Sciatic nerve (tissue), 2 donors: ENCODE measurements around the gene CFAP206. TPM values are rescaled to one million over a fixed set of nuclear protein-coding genes. Genes with fewer than 3 reads are reported as not detected.
"Not testable (repeated sequence)": the region's sequence is repeated elsewhere in the genome, so short reads cannot be mapped to it uniquely, and the experiment has no call there.

Source experiments
- ATAC-seq: fragments of 200-7000 bp; cut with Tn5 transposase; one replicate; pipeline ENCODE4 v1.9.1; 2020; ENCODE audit warnings: mild to moderate bottlenecking, moderate library complexity
- DNase-seq: peaks from one replicate; pipeline ENCODE4 v3.0.0-alpha.2; 2020; ENCODE audit warnings: low spot score
- intact Hi-C: fragments of 100-400 bp; cut with DNase I; formaldehyde crosslinking; loops from one replicate; pipeline ENCODE4 v1.14.2; 2022
- total RNA-seq: library from RNA; stranded (reverse); fragmentation: NEBNext Ultra II Directional; extraction: Animal tissue kit (Norgen Biotek cat#: 25700); gene quantifications from one replicate; pipeline ENCODE4 v1.2.1, GENCODE V29; 2021
- donor health status: DM: no; HTN: no; CAD: no.
- donor health status: DM: no; HTN: no; CAD: no.

CFAP206 gene
- total RNA-seq, 1 donor from 2014 or later = 0.40 TPM

DNA sequence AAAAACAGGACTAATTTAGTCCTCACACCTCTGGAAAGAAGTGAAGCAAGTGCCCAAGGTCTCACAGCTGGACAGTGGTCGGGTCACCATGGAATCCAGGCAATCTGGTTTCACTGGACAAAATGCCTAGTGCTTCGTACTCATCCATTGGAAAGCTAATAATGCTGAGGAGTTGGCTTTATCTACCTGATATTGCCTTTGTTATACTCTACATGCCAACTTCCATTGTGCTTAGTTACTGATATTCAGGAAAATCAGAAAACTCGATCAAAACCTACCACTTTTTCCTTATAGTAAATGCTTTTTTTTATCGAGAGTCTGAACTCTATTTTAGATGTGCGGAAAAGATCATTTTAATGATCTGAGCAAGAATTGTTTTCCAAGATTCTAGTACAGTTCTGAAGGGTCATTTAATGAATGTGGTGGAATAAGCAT lies 966 bp downstream of the CFAP206 start:
- ATAC-seq = no peak
- no peak for DNase-seq
- intact Hi-C loops = no loop called here

DNA sequence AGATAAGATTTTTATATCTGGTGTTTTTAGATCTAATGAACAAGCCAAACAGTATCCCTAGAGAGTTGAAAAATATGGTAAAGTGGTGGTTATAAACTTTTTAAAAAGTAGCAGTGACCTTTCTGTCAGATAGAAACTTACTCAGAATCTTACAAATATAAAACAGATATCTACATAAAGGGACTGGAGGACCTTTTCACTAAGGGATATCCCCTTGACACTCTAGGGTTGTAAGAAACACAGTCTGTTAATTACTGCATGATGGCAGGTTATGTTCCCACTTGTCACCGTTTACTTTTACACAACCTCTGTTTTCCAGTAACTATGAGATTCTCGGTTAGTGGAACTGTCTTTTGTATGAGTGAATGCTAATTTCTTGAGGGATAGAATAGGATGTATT lies 11.5 kb downstream of the CFAP206 start:
- ATAC-seq (no peak), DNase-seq (no peak)
- intact Hi-C loops = no loop called here

DNA sequence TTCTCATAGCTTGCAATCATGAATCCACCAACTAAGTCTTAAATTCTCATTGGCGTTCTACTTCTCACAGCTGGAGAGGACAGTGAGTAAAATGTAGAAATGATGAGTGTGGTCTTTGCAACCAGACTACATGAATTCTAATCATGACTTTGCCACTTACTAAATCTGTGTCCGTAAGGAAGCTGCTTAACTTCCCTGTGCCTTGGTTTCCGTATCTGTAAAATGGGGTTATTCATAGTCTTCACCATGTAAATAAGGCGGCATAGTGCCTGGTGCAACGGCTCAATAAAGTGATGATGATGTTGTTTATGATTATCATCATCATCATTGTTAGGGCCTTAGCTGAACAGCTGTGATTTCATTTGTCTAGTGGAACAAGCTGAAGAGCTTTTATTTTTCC lies 12.6 kb downstream of the CFAP206 start:
- no peak for ATAC-seq
- DNase-seq = no peak
- intact Hi-C loops = no loop called here

DNA sequence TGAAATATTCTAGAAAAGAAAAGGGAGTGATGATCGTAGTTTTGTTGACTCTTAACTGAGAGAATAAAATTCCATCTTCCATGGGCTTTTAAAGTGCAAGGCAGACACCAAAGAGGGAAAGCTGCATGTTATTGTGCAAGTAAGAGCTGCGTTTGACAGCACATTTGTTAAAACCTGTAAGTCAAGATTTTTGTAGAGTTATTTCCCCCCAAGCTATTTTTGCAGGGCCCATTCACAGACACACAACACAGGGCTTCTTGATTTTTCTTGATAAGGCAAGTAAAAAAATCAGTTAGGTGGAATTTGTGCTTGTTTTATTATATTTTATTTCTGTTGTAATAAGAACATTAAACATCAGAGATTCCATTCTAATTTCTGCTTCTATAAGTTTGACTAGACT lies 13.8 kb downstream of the CFAP206 start:
- intact Hi-C loops = no loop called here
- ATAC-seq (no peak), DNase-seq (no peak)

DNA sequence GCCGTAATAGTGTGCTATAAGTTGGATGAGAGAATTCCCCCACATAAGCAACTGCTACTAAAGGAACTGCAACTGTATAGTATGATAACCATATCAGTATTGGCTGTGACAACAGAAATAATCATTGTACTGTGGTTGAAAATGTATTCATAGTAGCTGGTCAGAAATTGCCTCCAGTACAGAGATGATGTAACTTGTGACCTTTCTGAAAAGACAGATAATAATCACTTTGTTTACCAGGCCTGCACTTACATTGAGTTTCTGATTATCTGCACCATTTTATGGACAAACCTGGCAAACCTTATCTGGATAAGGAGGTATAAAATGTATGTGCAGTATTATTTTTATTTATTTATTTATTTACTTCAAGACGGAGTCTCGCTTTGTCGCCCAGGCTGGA lies 19.0 kb downstream of the CFAP206 start:
- intact Hi-C loops = no loop called here
- no peak for DNase-seq
- no peak for ATAC-seq

DNA sequence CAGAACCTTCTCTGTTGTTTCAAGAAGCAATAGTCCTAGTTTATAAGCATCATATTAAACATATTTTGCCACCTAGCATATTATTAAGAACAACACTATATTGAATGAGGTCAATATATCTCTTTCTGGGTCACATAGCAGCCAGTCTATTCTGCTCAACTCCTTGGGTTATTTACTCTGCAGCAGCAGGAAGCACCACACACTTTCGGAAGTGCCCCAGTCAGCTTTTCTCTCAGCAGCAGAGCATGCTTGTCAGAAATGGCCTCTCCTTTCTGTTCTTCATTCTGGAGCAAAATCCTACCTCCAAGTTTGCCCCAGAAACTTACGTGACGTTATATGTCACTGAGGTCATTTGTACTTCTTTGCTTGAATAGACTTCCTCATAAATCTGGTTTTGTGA lies 22.7 kb downstream of the CFAP206 start:
- intact Hi-C loops = no loop called here
- no peak for ATAC-seq
- no peak for DNase-seq

DNA sequence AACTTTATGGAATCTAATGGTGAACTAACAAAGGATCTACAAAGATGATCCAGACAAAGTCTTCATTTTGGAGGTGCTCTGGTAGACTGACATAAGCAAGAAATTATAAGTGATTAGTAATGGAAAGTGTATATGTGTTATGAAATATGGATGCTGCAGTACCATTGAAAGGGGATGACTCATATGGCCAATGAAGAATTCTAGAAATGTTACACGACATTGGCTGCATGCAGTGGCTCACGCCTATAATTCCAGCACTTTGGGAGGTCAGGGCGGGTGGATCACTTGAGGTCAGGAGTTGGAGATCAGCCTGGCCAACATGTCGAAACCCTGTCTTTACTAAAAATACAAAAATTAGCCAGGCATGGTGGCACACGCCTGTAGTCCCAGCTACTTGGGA lies 23.5 kb downstream of the CFAP206 start:
- DNase-seq (no peak), ATAC-seq (no peak)
- intact Hi-C loops = no loop called here

DNA sequence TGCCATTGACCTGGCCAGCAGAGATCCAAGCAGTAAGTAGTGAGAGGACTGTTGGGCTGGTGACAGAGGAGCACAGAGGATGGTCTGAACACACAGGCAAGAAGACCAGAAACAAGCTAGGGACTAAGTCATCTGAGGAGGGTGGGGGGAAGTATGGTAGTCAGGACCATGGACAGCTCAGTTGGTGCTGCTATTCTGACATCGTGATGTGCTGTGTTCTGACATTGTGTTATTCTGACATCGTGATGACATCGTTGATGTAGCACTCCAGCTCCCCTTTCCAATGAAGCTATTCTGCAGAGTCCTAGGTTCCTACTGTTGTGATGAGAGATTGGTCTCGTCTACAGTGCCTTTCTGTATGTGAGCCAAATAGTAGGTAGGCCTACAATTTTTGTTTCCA lies 28.7 kb downstream of the CFAP206 start:
- ATAC-seq = no peak
- intact Hi-C loops = no loop called here

DNA sequence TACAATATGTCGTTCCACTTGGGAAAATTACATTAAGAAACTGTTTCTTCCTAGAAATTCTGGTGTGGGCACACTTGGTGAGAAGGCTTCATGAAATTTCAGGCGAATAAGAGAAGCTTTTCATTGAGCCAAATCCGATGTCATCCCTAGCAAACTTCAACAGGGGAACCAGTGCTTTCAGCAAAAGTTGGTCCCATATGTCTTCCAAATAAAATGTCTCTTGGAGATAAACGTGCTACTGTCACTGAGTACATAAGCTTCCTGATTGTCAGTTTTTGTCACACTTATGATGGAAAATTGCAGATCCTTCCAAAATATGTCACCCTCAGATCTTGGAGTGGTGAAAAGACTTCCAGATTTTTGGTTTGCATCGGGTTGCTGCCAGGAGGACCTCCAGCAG lies 33.9 kb downstream of the CFAP206 start:
- no peak for ATAC-seq
- intact Hi-C loops = no loop called here
- DNase-seq = no peak

More for the DNA sequence above, 28.7 kb downstream of the CFAP206 start:
- DNase-seq = no peak

DNA sequence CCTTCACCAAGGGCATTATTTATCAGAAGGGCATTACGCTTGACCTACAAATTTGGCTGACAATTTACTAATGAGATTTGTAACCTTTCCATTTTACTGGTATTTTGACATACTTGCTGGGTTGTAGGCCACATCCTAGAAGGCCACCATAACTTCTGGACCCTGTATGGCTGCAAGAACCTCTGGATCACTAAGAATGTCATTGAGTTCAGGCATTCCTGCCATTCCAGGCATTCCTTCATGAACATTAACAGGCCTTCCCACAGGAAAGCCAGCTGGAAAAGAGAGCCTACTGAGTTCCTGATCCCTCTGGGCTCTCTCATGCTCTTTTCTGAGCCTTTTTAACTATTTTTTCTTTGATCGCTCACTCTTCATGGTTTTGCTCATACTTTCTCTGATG lies 36.6 kb downstream of the CFAP206 start:
- intact Hi-C loops = no loop called here
- ATAC-seq = no peak
- DNase-seq = no peak

DNA sequence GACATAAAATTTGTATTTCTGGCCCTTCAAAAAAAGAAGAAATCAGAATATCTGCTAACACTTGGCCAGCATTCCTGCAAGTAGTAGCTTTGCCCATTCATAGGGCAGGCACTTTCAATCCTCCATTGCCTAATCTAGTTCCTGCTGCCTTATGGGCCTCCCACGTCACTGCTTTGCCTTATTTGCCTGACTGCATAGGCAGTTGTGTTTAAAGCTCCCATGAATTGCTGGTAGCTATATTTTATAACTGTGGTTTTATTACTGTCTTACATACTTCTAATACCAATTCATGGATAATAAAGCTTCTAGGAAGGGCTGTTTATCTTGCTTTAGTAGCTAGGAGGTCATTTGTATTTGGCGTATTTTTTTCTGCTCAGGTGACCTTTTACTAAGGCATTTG lies 57.3 kb downstream of the CFAP206 start:
- no peak for ATAC-seq
- no peak for DNase-seq
- intact Hi-C loops = no loop called here

DNA sequence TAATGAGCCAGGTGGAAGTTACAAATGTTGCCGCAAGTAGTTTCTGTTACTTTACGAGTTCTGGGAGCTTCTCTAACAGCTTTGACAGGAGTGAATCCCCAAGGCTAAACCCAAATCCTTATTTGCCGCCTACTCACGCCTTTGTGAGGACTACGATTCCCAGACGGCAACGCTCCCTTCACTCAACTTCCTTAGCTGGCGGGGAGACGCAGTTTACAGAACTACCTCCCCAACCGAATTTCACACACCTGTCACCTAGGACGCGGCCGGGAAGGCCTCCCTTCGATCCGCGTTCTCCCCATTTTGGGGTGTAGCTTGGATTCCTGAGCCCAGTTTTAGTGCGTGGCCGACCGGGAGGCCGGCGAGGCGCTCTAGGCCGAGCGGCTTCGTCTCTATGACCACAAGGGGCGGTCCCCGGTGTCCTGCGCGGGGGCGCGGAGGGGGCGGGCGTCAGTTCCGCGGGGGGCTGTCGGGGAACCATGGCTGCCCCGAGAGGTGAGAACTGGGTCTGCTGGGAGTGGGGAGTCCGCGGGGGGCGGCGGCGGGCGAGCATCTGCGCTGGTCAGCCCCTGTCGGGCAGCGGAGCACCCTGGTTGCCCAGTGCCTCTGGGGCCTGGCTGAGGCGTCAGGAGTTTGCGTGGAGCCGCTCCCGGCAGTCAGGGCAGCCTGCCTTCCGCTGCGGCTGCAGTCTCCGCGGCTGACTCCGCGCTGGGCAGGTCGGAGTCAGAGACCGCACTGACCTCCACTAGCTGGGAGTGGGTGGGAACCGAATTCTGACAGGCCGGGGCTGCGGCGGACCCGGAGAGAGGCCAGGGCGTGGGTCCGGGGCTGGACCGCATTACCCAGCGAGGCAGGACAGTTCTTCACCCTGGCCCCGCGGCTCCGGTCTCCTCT lies 65.0 kb downstream of the CFAP206 start, which contains the start of gene SLC35A1:
TSS of gene SLC35A1 (plus strand) at position 450 of the 894 bp plus-strand sequence. CDS start at position 480, 30 bp downstream.
- ATAC-seq (peak; percentile 99), DNase-seq (peak; percentile 92)
- intact Hi-C loops = no loop called here

DNA sequence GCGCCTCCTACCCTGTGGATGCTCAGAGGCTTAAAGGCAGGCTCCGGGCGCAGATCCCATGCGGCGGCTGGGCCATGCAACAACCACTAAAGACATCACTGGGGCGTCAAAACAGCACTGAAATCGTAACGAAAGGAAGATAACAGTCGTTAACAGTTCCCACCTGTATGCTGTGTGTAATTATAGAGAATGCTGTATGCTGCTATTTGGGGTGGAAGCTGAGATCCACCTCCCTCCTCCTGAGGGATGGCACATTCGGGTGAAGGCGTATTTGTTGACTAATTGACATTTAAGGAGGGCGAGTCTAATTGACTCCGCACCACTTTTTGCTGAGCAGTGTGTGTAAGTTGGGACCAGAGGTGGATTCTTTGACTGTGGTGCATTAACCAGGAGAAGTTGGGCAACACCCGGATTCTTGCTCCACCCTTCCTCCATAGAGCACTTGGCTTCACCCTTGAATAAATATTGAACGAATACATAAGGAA lies 65.7 kb downstream of the CFAP206 start:
- intact Hi-C loops = no loop called here
- DNase-seq = no peak
- no peak for ATAC-seq

DNA sequence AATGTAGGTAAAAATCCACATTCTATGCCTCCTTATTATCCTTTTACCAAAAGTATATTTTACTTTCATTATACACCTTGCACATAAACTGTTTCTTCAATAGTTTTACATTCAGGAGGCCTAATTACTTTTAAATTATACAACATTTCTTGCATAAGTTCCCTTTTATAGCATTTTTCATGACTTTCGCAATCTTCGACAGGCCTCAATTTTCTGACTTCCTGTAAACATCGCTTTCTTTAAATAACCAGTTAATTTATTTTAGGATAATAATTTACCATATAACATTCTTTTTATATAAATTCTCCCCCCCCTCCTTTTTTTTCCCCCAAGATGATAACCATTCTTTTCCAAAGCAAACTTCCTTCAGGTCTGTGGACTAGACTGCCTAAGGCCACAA lies 74.2 kb downstream of the CFAP206 start:
- DNase-seq (no peak), ATAC-seq (no peak)
- intact Hi-C loops = no loop called here

DNA sequence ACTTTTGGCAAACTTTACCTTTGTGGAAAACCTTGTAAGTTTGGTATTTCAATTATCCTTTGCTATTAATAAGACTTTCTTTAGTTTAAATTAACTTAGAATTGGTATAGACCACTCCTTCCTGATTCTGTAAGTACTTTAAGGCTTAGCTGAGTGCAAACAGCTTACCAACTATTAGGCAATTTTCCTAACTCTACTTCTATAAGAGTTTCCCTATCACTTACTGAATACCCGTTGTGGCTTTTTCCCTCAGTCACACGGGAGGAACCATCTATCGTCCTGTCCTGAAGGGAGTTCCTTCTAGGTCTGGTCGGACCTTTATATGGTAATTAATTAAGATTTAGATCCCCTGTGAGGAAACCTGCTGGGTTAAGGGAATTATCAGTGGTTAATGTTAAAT lies 74.6 kb downstream of the CFAP206 start:
- intact Hi-C loops = no loop called here
- DNase-seq (no peak), ATAC-seq (no peak)

DNA sequence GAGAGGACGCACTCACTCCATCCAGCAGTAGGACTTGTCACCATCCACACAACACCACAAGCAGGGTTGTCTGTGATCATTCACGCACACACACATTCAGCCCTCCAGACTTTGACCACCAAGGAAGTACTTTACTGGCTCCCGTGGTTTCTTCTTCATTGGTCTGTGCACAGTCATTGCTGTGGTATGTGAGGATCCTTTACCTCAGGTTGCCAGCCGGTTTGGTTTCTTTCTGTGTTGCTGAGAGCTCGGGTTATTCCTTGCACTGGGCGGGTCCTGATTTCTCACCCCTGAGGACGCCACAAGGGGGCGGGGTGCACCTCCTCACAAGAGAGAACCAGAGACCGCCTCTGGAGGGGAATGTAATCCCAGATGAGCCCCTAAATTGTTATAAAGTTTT lies 76.2 kb downstream of the CFAP206 start:
- ATAC-seq = no peak
- DNase-seq = no peak
- intact Hi-C loops = no loop called here

DNA sequence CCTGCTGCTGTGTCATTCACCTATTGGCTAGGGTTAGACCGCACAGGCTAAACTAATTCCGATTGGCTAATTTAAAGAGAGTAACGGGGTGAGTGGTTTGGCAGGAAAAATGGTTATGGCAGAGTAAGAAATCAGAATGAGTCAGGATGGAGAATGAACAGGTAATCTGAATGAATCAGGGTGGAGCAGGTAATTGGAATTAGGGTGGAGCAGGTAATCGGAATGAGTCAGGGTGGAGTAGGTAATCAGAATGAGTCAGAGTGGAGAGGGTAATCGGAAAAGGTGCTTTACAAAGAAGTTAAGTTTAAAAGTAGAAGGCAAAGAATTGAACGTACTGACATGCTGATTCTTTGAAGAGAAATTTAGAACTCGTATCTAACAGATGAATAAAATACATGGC lies 76.7 kb downstream of the CFAP206 start:
- intact Hi-C loops = no loop called here
- ATAC-seq = no peak
- no peak for DNase-seq

DNA sequence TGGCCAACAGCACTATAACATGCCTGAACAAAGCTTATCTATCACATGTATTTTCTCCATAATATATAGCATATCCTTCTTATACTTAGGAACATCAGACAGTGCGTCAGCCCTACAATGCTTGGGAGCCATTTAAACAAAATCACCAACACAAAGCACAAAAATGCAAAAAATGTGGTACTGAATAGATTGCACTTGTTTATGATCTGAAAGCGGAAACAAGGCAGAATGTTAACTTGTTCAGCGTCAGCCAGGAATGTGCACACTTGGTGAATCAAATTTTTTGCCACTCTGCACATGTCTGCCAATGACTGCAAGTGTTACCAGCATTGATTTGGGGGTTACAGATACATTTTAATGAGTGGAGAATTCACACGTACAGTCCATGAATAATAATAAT lies 79.8 kb downstream of the CFAP206 start:
- intact Hi-C loops = no loop called here
- no peak for ATAC-seq

DNA sequence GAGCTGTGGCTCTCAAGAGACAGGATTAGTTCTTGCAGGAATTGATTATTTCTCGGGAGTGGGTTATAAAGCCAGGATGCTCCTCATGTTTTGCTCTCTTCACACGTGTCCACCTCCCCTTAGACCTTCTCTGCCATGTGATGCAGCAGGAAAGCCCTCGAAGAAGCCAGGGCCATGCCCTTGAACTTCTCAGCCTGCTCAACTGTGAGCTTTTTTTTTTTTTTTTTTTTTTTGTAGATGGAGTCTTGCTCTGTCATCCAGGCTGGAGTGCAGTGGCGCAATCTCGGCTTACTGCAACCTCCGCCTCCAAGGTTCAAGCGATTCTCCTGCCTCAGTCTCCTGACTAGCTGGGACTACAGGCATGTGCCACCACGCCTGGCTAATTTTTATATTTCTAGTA lies 81.6 kb downstream of the CFAP206 start:
- DNase-seq, ATAC-seq, intact Hi-C loops: not testable (repeated sequence)

More for the DNA sequence above, 79.8 kb downstream of the CFAP206 start:
- no peak for DNase-seq

DNA sequence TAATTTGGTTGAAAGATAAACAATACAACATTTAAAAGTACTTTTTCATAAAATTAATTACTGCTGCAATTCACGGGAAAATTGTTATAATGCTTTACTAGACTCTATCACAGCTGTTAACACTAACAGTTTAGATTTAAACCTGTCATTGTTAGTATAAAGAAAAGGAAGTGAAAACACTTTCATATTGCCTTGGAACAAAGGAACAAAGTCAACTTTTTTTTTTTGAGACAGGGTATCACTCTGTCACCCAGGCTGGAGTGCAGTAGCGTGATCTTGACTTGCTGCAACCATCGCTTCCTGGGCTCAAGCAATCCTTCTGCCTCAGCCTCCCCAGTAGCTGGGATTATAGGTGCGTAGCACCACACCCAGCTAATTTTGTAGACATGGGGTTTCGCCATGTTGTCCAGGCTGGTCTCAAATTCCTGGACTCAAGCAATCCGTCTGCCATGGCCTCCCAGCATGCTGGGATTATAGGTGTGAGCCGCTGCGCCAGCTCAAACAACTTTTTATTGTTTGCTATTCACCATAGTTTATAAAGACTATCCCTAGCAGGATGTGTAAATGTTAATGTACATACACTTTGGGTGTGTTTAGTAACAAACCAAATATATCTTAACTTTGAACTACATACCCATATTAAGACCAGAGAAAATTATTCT lies 87.1 kb downstream of the CFAP206 start:
- DNase-seq (no peak), ATAC-seq (no peak)
- intact Hi-C loops = no loop called here
